NCI-H1048 (cell line): Measurements from ENCODE around the gene RBM14.
"Not testable (repeated sequence)": the region's sequence is repeated elsewhere in the genome, so short reads cannot be mapped to it uniquely, and the experiment has no call there.

Experiments used
- DNase-seq: peaks from one replicate; lab custom pipeline; 2025; lab: John Stamatoyannopoulos, UW

The RBM14 gene

GRCh38 chr11:66637557-66638176, 21.2 kb downstream of the RBM14 start:
- DNase-seq = no peak

- peak; percentile 99 for DNase-seq
Measured at GRCh38 chr11:66638177-66639065, 22.0 kb downstream of the RBM14 start, which contains the start of gene RBM4. RBM4 (plus strand) TSS chr11:66638703; CDS start chr11:66639712, 1,009 bp downstream.

- DNase-seq = no peak
Measured at GRCh38 chr11:66639066-66639813, 22.8 kb downstream of the RBM14 start.

GRCh38 chr11:66639814-66640340, 23.4 kb downstream of the RBM14 start:
- not testable (repeated sequence) for DNase-seq

GRCh38 chr11:66641834-66642233, 25.4 kb downstream of the RBM14 start:
- no peak for DNase-seq

GRCh38 chr11:66643745-66644437, 27.5 kb downstream of the RBM14 start:
- DNase-seq = no peak

GRCh38 chr11:66646828-66647227, 30.4 kb downstream of the RBM14 start:
- DNase-seq = no peak

- no peak for DNase-seq
Measured at GRCh38 chr11:66649903-66650302, 33.5 kb downstream of the RBM14 start.

- no peak for DNase-seq
Measured at GRCh38 chr11:66651016-66651415, 34.6 kb downstream of the RBM14 start.

GRCh38 chr11:66652651-66653050, 36.2 kb downstream of the RBM14 start:
- DNase-seq = no peak

GRCh38 chr11:66653123-66653522, 36.7 kb downstream of the RBM14 start:
- DNase-seq = no peak

GRCh38 chr11:66659763-66660162, 43.3 kb downstream of the RBM14 start:
- DNase-seq = no peak

- no peak for DNase-seq
Measured at GRCh38 chr11:66663741-66664296, 47.4 kb downstream of the RBM14 start.

GRCh38 chr11:66665369-66665768, 48.9 kb downstream of the RBM14 start:
- no peak for DNase-seq

- no peak for DNase-seq
Measured at GRCh38 chr11:66670816-66671215, 54.4 kb downstream of the RBM14 start.

- no peak for DNase-seq
Measured at GRCh38 chr11:66674964-66675602, 58.7 kb downstream of the RBM14 start.

GRCh38 chr11:66676282-66676919, 60.0 kb downstream of the RBM14 start:
- DNase-seq = no peak
